ENCODE results near the gene SPATA31E1. TPM values are rescaled to one million over a fixed set of nuclear protein-coding genes. Genes with fewer than 3 reads are reported as not detected.

Gene SPATA31E1
- total and polyA plus RNA-seq, 9 donors = not detected

DNA sequence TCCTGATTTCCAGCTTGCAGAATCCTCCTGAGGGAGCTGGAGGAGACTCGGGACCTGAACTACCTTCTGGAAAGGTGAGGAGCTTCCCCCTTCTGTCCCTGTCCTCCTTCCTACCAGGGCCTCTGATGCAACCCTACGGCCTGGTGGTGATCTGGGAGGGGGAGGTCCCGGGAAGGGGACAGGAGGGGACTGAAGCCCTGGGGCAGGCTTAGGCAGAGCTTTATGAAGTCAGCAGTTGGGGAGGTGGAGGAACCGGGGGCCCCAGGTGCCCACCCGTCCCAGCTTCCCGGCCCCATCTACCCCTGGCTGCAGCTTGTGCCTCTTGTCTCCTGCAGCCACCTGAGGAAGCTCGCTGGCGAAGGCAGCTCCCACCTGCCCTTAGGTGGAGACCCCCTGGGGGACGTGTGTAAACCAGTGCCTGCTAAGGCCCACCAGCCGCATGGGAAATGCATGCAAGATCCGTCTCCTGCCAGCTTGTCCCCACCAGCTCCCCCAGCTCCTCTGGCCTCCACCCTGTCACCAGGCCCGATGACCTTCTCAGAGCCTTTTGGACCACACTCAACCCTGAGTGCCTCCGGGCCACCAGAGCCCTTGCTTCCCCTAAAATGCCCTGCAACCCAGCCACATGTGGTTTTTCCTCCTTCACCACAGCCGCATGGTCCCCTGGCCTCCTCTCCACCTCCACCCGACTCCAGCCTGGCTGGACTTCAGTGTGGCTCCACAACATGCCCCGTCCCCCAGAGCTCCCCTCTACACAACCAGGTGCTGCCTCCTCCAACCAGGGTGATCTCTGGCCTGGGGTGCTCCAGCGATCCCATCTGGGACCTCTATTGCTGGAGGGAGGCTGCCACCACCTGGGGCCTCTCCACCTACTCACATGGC lies 2.1 kb downstream of the SPATA31E1 start:
- no peaks in the 10 kb centered on the region for H3K9me3 ChIP-seq (replicated peaks; ENCODE audit: control insufficient read depth, low read depth, low read length)
- H3K4me1 ChIP-seq (ENCODE audit: control insufficient read depth, insufficient read depth, low read length) = no peaks in the 10 kb centered on the region
- no peak overlapping the region for H3K4me3 ChIP-seq (ENCODE audit: low read length)
- 92% methylated on average over 14 of the region's 17 CpGs for WGBS (ENCODE audit: insufficient coverage)
- no peak for DNase-seq
- no peaks in the 10 kb centered on the region for H3K36me3 ChIP-seq (ENCODE audit: control insufficient read depth, insufficient read depth, low read length)
- H3K27me3 ChIP-seq (ENCODE audit: control insufficient read depth, insufficient read depth, low read length) = no peaks in the 10 kb centered on the region
- H3K27ac ChIP-seq (ENCODE audit: low read length) = no peak overlapping the region

DNA sequence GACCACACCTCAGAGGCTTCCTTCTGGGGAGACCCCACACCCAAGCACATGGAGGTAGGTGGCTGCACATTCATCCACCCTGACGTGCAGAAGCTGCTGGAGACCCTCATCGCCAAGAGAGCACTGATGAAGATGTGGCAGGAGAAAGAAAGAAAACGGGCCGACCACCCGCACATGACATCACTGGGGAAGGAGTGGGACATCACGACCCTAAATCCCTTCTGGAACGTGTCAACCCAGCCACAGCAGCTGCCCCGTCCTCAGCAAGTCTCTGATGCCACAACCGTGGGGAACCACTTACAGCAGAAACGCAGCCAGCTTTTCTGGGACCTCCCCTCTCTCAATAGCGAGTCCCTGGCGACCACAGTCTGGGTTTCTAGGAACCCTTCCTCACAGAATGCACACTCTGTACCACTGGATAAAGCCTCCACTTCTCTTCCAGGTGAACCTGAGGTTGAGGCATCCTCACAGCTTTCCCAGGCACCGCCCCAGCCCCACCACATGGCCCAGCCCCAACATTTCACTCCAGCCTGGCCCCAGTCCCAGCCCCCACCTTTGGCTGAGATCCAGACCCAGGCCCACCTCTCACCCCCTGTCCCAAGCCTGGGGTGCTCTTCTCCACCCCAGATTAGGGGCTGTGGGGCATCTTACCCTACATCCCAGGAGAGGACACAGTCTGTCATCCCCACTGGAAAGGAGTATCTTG lies 3.0 kb downstream of the SPATA31E1 start:
- Histone ChIP-seq H3K9me3 (replicated peaks; ENCODE audit: control insufficient read depth, low read depth, low read length) (no peaks in the 10 kb centered on the region), H3K27me3 (ENCODE audit: control insufficient read depth, insufficient read depth, low read length) (no peaks in the 10 kb centered on the region), H3K36me3 (ENCODE audit: control insufficient read depth, insufficient read depth, low read length) (no peaks in the 10 kb centered on the region), H3K4me1 (ENCODE audit: control insufficient read depth, insufficient read depth, low read length) (no peaks in the 10 kb centered on the region), H3K27ac (ENCODE audit: low read length) (no peak overlapping the region), H3K4me3 (ENCODE audit: low read length) (no peak overlapping the region)
- DNase-seq = no peak
- 84% methylated on average over 13 of the region's 13 CpGs for WGBS (ENCODE audit: insufficient coverage)

DNA sequence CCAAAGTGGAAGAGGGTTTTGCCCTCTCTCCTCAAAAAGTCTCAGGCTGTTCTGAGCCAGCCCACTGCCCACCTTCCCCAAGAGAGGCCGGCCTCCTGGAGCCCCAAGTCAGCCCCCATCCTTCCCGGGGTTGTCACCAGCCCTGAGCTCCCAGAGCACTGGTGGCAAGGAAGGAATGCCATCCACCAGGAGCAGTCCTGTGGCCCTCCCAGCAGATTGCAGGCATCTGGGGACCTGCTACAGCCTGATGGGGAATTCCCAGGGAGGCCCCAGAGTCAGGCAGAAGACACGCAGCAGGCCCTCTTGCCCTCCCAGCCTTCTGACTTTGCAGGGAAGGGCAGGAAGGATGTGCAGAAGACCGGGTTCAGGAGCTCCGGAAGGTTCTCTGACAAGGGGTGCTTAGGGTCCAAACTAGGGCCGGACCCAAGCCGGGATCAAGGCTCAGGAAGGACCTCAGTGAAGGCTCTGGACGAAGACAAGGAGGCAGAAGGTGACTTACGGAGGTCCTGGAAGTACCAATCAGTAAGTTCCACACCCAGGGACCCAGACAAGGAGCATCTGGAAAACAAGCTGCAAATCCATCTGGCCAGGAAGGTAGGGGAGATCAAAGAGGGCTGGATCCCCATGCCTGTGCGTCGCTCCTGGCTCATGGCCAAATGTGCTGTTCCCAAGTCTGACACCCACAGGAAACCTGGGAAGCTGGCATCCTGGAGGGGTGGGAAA lies 3.7 kb downstream of the SPATA31E1 start:
- WGBS (ENCODE audit: insufficient coverage) = 71% methylated on average over 11 of the region's 11 CpGs
- Histone ChIP-seq H3K9me3 (replicated peaks; ENCODE audit: control insufficient read depth, low read depth, low read length) (no peaks in the 10 kb centered on the region), H3K4me1 (ENCODE audit: control insufficient read depth, insufficient read depth, low read length) (no peaks in the 10 kb centered on the region), H3K27ac (ENCODE audit: low read length) (no peak overlapping the region), H3K4me3 (ENCODE audit: low read length) (no peak overlapping the region), H3K27me3 (ENCODE audit: control insufficient read depth, insufficient read depth, low read length) (no peaks in the 10 kb centered on the region), H3K36me3 (ENCODE audit: control insufficient read depth, insufficient read depth, low read length) (no peaks in the 10 kb centered on the region)
- DNase-seq = no peak

DNA sequence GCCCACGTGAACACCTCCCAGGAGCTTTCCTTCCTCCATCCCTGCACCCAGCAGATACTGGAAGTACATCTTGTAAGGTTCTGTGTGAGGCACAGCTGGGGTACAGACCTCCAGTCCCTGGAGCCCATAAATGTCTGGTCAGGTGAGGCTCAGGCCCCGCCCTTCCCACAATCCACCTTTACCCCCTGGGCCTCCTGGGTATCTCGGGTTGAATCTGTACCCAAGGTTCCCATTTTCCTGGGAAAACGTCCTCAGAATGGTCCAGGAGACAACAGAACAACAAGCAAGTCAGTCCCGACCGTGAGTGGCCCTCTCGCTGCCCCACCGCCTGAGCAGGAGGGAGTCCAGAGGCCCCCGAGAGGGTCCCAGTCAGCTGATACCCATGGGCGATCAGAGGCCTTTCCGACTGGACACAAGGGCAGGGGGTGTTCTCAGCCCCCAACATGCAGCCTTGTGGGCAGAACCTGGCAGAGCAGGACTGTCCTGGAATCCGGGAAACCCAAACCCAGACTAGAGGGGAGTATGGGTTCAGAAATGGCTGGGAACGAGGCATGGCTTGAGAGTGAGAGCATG lies 4.3 kb downstream of the SPATA31E1 start:
- Histone ChIP-seq H3K4me3 (ENCODE audit: low read length) (no peak overlapping the region), H3K9me3 (replicated peaks; ENCODE audit: control insufficient read depth, low read depth, low read length) (no peaks in the 10 kb centered on the region), H3K36me3 (ENCODE audit: control insufficient read depth, insufficient read depth, low read length) (no peaks in the 10 kb centered on the region), H3K27me3 (ENCODE audit: control insufficient read depth, insufficient read depth, low read length) (no peaks in the 10 kb centered on the region), H3K27ac (ENCODE audit: low read length) (no peak overlapping the region), H3K4me1 (ENCODE audit: control insufficient read depth, insufficient read depth, low read length) (no peaks in the 10 kb centered on the region)
- DNase-seq = no peak
- 83% methylated on average over 12 of the region's 13 CpGs for WGBS (ENCODE audit: insufficient coverage)

DNA sequence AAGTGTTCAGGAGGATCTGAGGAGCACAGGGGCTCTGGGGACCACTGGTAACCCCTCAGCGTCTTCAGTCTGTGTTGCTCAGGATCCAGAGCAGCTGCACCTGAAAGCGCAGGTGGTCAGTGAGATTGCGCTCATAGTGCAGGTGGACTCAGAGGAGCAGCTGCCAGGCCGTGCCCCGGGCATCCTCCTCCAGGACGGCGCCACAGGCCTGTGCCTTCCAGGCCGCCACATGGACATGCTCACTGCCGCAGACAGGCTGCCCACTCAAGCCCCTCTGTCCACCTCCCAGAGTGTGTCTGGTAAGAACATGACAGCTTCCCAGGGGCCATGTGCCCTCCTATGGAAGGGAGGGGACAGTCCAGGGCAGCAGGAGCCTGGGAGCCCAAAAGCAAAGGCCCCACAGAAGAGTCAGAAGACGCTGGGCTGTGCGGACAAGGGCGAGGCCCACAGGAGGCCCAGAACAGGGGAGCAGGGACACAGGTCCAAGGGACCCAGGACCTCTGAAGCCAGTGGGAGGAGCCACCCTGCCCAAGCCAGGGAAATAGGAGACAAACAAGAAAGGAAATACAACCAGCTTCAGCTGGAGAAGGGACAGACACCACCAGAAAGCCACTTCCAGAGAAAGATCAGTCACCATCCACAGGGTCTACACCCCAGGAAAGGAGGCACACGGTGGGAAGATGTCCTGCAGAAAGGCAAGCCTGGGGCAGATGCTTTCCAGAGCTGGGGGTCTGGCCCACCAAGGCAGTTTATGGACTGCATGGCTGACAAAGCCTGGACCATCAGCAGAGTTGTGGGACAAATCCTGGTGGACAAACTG lies 5.2 kb downstream of the SPATA31E1 start:
- no peak overlapping the region for H3K27ac ChIP-seq (ENCODE audit: low read length)
- H3K36me3 ChIP-seq (ENCODE audit: control insufficient read depth, insufficient read depth, low read length) = no peaks in the 10 kb centered on the region
- no peak overlapping the region for H3K4me3 ChIP-seq (ENCODE audit: low read length)
- H3K27me3 ChIP-seq (ENCODE audit: control insufficient read depth, insufficient read depth, low read length) = no peaks in the 10 kb centered on the region
- no peaks in the 10 kb centered on the region for H3K4me1 ChIP-seq (ENCODE audit: control insufficient read depth, insufficient read depth, low read length)
- no peak for DNase-seq
- H3K9me3 ChIP-seq (replicated peaks; ENCODE audit: control insufficient read depth, low read depth, low read length) = no peaks in the 10 kb centered on the region
- WGBS (ENCODE audit: insufficient coverage) = 85% methylated on average over 11 of the region's 13 CpGs

DNA sequence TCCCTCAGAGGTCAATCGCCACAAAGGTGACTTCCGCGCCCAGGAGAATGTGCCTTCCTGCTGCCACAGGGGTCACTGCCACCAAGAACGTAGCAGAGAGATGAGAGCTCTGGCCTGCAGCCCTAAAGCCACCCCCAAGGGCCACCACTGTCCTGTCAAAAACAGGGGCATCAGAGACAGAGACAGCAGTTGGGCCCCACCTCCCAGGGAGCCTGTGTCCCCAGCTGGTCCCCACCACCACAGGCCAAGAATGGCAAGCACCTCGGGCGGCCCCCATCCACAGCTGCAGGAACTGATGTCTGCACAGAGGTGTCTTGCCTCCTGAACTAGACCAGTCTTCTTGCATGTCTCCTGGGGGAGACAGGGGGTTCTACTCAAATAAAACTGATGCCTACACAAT lies 5.8 kb downstream of the SPATA31E1 start:
- DNase-seq = no peak
- H3K27me3 ChIP-seq (ENCODE audit: control insufficient read depth, insufficient read depth, low read length) = no peaks in the 10 kb centered on the region
- H3K36me3 ChIP-seq (ENCODE audit: control insufficient read depth, insufficient read depth, low read length) = no peaks in the 10 kb centered on the region
- no peaks in the 10 kb centered on the region for H3K4me1 ChIP-seq (ENCODE audit: control insufficient read depth, insufficient read depth, low read length)
- H3K9me3 ChIP-seq (replicated peaks; ENCODE audit: control insufficient read depth, low read depth, low read length) = no peaks in the 10 kb centered on the region
- no peak overlapping the region for H3K27ac ChIP-seq (ENCODE audit: low read length)
- H3K4me3 ChIP-seq (ENCODE audit: low read length) = no peak overlapping the region
- WGBS (ENCODE audit: insufficient coverage) = 74% methylated on average over 4 of the region's 6 CpGs

DNA sequence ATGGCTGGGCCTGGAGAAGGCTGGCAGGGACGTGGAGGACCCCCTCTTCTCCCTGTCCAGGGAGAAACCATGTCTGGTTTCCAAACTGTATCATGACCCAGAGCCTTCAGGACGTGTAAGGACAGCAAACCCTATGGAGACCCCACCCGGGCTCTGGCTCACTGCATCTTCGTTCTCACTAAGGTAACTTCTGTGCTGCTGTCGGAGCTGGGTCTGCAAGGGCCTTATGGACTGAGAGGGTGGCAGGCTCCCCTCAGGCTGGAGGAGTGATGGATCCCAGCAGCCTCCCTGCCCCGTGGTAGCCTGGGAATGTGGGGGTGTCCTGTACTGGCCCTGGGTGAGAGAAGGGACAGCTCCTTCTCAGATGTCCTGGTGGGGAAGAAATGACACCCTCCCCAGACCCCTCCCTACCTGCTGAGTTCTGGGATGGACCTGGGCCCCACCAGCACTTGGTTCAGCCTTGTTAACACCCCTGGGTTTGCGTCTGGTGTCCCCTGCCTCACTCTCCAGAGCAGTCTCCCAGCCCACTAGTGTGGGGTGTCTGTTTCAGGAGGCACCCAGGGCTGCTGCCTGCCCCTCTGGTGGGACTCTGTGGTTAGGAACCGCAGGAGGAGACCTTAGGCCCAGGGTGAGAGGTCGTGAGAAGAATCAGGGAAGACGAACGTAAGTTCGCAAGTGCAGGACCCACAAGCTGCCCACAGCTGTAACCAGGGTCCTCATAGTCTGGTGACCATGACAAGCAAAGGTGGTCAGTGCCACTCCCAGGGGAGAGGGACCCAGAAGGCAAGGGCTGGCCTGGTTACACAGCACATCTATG lies 6.6 kb downstream of the SPATA31E1 start:
- Histone ChIP-seq H3K4me3 (ENCODE audit: low read length) (no peak overlapping the region), H3K27ac (ENCODE audit: low read length) (no peak overlapping the region), H3K9me3 (replicated peaks; ENCODE audit: control insufficient read depth, low read depth, low read length) (no peaks in the 10 kb centered on the region), H3K36me3 (ENCODE audit: control insufficient read depth, insufficient read depth, low read length) (no peaks in the 10 kb centered on the region), H3K4me1 (ENCODE audit: control insufficient read depth, insufficient read depth, low read length) (no peaks in the 10 kb centered on the region), H3K27me3 (ENCODE audit: control insufficient read depth, insufficient read depth, low read length) (no peaks in the 10 kb centered on the region)
- WGBS (ENCODE audit: insufficient coverage) = 93% methylated on average over 9 of the region's 12 CpGs
- no peak for DNase-seq

DNA sequence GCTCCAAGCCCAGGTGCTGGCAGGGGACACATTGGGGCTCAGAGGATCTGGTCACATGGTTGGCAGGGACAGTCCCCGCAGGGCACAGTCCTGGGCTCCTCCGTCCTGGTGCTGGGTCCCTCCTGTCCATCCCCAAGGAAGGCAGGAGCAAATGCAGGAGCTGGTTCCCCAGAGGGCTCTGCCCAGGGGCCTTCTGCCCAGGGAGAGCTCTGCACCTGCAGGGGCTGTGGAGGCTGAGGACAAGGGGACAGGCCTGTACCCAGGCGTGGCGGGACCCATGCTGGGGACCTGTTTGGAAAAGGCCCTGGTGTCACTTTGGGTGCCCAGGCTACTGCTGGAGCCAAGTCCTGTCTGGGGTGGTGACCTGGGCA lies 7.2 kb downstream of the SPATA31E1 start:
- 95% methylated on average over 4 of the region's 4 CpGs for WGBS (ENCODE audit: insufficient coverage)
- no peak for DNase-seq

DNA sequence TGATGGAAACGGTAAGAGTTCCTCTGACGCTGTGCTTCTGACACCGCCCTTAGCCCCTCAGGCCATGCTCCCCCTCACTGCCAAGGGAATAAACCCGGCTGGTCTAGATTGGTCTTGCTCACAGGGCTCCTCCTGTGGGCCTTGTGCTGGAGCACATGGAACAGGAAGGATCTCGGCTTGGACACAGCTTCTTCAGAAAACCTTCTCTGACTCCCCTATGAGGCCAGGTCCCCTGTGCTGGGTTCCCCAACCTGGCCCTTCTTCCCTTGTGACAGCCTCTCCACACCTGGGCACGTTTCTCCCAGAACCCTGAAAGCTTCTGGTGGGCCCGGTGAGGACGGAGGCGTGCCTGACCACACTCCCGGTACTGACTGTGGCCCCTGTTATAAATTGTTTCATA lies 8.2 kb downstream of the SPATA31E1 start:
- WGBS (ENCODE audit: insufficient coverage) = 79% methylated on average over 7 of the region's 10 CpGs
- no peak for DNase-seq
- H3K4me3 ChIP-seq (ENCODE audit: low read length) = no peak overlapping the region

More for the DNA sequence above, 7.2 kb downstream of the SPATA31E1 start:
- no peak overlapping the region for H3K27ac ChIP-seq (ENCODE audit: low read length)
- no peaks in the 10 kb centered on the region for H3K27me3 ChIP-seq (ENCODE audit: control insufficient read depth, insufficient read depth, low read length)
- no peak overlapping the region for H3K4me3 ChIP-seq (ENCODE audit: low read length)
- no peaks in the 10 kb centered on the region for H3K4me1 ChIP-seq (ENCODE audit: control insufficient read depth, insufficient read depth, low read length)
- H3K36me3 ChIP-seq (ENCODE audit: control insufficient read depth, insufficient read depth, low read length) = no peaks in the 10 kb centered on the region
- H3K9me3 ChIP-seq (replicated peaks; ENCODE audit: control insufficient read depth, low read depth, low read length) = no peaks in the 10 kb centered on the region

More for the DNA sequence above, 8.2 kb downstream of the SPATA31E1 start:
- Histone ChIP-seq H3K36me3 (ENCODE audit: control insufficient read depth, insufficient read depth, low read length) (no peaks in the 10 kb centered on the region), H3K4me1 (ENCODE audit: control insufficient read depth, insufficient read depth, low read length) (no peaks in the 10 kb centered on the region), H3K27me3 (ENCODE audit: control insufficient read depth, insufficient read depth, low read length) (no peaks in the 10 kb centered on the region), H3K9me3 (replicated peaks; ENCODE audit: control insufficient read depth, low read depth, low read length) (no peaks in the 10 kb centered on the region), H3K27ac (ENCODE audit: low read length) (no peak overlapping the region)

All from muscle of leg (tissue), 11 donors.